ENCODE measurements around the gene POLK.
"Not testable (repeated sequence)": the region's sequence is repeated elsewhere in the genome, so short reads cannot be mapped to it uniquely, and the experiment has no call there.

The POLK gene

DNA sequence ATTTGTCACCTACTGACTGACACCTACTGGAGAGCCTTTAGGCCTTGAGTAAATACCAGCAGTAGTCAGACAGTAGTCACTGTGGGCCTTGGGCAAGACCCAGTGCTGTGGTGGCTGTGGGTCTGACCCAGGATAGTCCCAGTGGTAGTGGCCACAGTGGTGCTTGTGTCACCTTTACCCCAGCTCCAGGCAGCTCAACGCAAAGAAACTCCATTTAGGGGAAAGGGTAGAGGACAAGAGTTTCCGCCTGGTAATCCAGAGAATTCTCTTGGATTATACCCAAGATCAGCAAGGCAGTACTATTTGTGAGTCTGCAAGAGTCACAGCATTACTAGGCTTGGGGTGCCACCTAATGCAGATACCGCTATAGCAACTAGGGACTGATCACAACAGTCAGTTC is 29.2 kb upstream of the POLK start:
- H3K9me3 ChIP-seq (replicated peaks; ENCODE audit: low read length), result no peaks in the 10 kb centered on the region
- no peak overlapping the region for H3K9ac ChIP-seq (ENCODE audit: low read depth, low read length)
- H3K27me3 ChIP-seq (ENCODE audit: control insufficient read depth, insufficient read depth, low read length), result no peaks in the 10 kb centered on the region

DNA sequence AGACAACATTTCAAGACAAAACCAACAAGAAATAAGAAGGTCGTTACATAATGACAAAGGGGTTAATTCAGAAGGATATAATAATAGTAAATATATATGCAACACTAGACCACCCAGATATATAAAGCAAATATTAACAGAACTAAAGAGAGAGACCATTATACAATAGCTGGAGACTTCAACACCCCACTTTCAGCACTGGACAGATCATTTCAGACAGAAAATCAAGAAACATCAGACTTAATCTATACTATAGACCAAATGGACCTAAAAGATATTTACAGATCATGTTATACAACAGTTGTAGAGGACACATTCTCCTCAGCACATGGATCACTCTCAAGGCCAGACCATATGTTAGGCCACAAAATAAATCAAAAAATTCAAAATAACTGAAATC is 27.1 kb upstream of the POLK start:
- Histone ChIP-seq H3K36me3 (ENCODE audit: insufficient read depth, low read length) (no peaks in the 10 kb centered on the region), H3K9ac (ENCODE audit: low read depth, low read length) (no peak overlapping the region), H3K4me2 (ENCODE audit: low read length) (no peak overlapping the region), H3K27me3 (ENCODE audit: control insufficient read depth, insufficient read depth, low read length) (no peaks in the 10 kb centered on the region), H3K4me1 (ENCODE audit: control insufficient read depth, insufficient read depth, low read length) (no peaks in the 10 kb centered on the region), H3K4me3 (ENCODE audit: low read length) (no peak overlapping the region), H3K9me3 (replicated peaks; ENCODE audit: low read length) (no peaks in the 10 kb centered on the region)

More for the DNA sequence above, 29.2 kb upstream of the POLK start:
- H3K36me3 ChIP-seq (ENCODE audit: insufficient read depth, low read length), result no peaks in the 10 kb centered on the region
- no peaks in the 10 kb centered on the region for H3K4me1 ChIP-seq (ENCODE audit: control insufficient read depth, insufficient read depth, low read length)
- no peak overlapping the region for H3K4me3 ChIP-seq (ENCODE audit: low read length)
- no peak overlapping the region for H3K4me2 ChIP-seq (ENCODE audit: low read length)

DNA sequence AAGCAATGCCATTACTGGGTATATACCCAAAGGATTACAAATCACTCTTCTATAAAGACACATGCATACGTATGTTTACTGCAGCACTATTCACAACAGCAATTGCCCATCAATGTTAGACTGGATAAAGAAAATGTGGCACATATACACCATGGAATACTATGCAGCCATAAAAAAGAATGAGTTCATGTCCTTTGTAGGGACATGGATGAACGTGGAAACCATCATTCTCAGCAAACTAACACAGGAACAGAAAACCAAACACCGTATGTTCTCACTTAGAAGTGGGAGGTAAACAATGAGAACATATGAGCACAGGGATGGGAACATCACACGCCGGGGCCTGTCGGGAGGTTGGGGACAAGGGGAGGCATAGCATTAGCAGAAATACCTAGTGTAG is 21.8 kb upstream of the POLK start:
- H3K27me3 ChIP-seq (ENCODE audit: control insufficient read depth, insufficient read depth, low read length); H3K9me3 ChIP-seq (replicated peaks; ENCODE audit: low read length); H3K4me2 ChIP-seq (ENCODE audit: low read length); H3K4me1 ChIP-seq (ENCODE audit: control insufficient read depth, insufficient read depth, low read length); H3K9ac ChIP-seq (ENCODE audit: low read depth, low read length); H3K4me3 ChIP-seq (ENCODE audit: low read length): not testable (repeated sequence)
- H3K36me3 ChIP-seq (ENCODE audit: insufficient read depth, low read length), result peaks cover 18% of the 10 kb centered on the region

DNA sequence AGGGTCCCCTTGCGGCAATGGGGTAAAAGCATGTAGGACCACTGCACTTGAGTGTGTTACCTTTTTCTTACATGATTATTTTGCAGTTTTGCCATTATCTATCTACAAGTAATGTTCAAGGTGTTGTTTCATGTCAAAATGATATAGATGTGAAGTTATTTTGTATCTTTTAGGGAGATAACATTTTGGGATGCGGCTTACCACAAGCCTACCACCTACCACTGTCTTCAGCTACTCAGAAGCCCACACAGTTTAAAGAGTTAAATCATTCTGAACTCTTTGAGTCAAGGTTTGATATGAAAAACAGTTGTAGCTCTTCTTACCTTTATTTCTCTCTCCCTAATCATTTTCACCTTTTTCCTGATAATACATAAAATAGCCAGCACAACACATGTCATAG is 20.1 kb upstream of the POLK start:
- Histone ChIP-seq H3K27me3 (ENCODE audit: control insufficient read depth, insufficient read depth, low read length) (no peaks in the 10 kb centered on the region), H3K4me2 (ENCODE audit: low read length) (no peak overlapping the region), H3K9me3 (replicated peaks; ENCODE audit: low read length) (no peaks in the 10 kb centered on the region), H3K9ac (ENCODE audit: low read depth, low read length) (no peak overlapping the region), H3K4me1 (ENCODE audit: control insufficient read depth, insufficient read depth, low read length) (no peaks in the 10 kb centered on the region), H3K4me3 (ENCODE audit: low read length) (no peak overlapping the region), H3K36me3 (ENCODE audit: insufficient read depth, low read length) (peaks cover 18% of the 10 kb centered on the region)

DNA sequence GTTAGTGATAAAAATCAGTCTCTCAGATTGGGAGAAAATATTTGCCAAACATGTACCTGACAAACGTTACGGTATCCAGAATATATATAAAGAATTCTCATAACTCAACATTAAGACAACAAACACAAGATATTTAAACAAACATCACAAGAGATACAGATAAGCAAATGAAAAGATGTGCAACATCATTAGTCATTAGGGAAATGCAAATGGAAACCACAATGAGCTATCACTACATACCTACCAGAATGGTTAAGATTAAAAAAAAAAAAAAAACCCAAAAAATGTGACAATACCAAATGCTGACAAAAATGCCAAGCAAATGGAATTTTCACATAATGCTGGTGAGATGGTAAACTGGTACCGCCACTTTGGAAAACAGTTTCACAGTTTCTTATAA is 15.7 kb upstream of the POLK start:
- no peak overlapping the region for H3K4me3 ChIP-seq (ENCODE audit: low read length)
- H3K9ac ChIP-seq (ENCODE audit: low read depth, low read length), result no peak overlapping the region
- H3K36me3 ChIP-seq (ENCODE audit: insufficient read depth, low read length), result peaks cover 19% of the 10 kb centered on the region
- H3K4me2 ChIP-seq (ENCODE audit: low read length), result no peak overlapping the region
- H3K27me3 ChIP-seq (ENCODE audit: control insufficient read depth, insufficient read depth, low read length), result no peaks in the 10 kb centered on the region
- no peaks in the 10 kb centered on the region for H3K9me3 ChIP-seq (replicated peaks; ENCODE audit: low read length)
- no peaks in the 10 kb centered on the region for H3K4me1 ChIP-seq (ENCODE audit: control insufficient read depth, insufficient read depth, low read length)

DNA sequence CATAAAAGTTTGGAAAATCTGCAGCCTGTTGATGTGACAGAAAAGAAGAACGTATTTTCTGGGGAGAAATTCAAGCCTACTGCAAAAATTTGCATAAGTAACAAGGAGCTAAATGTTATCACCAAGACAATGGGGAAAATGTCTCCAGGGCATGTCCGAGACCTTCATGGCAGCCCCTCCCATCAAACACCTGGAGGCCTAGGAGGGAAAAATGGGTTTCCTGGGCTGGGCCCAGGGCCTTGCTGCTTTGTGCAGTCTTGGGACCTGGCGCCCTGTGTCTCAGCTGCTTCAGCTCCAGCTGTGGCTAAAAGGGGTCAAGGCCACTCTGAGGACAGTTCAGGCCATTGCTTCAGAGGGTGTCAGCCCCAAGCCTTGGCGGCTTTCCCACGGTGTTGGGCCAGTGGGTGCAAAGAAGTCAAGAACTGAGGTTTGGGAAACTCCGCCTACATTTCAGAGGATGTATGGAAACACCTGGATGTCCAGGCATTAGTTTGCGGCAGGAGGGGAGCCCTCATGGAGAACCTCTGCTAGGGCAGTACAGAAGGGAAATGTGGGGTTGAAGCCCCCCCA is 13.4 kb upstream of the POLK start:
- Histone ChIP-seq H3K36me3 (ENCODE audit: insufficient read depth, low read length) (peaks cover 3% of the 10 kb centered on the region), H3K4me2 (ENCODE audit: low read length) (no peak overlapping the region), H3K4me1 (ENCODE audit: control insufficient read depth, insufficient read depth, low read length) (no peaks in the 10 kb centered on the region), H3K4me3 (ENCODE audit: low read length) (no peak overlapping the region), H3K9me3 (replicated peaks; ENCODE audit: low read length) (no peaks in the 10 kb centered on the region), H3K9ac (ENCODE audit: low read depth, low read length) (no peak overlapping the region), H3K27me3 (ENCODE audit: control insufficient read depth, insufficient read depth, low read length) (no peaks in the 10 kb centered on the region)

DNA sequence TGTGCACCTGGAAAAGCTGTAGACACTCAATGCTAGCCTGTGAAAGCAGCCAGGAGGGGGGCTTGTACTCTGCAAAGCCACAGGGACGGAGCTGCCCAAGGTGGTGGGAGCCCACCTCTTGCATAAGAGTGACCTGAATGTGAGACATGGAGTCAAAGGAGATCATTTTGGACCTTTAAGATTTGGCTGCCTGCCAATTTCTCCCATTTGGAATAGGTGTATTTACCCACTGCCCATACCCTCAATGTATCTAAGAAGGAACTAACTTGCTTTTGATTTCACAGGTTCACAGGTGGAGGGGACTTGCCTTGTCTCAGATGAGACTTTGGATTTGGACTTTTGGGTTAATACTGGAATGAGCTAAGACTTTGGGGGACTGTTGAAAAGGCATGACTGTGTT is 12.8 kb upstream of the POLK start:
- not testable (repeated sequence) for H3K4me1 ChIP-seq (ENCODE audit: control insufficient read depth, insufficient read depth, low read length); H3K4me2 ChIP-seq (ENCODE audit: low read length); H3K36me3 ChIP-seq (ENCODE audit: insufficient read depth, low read length); H3K9me3 ChIP-seq (replicated peaks; ENCODE audit: low read length); H3K4me3 ChIP-seq (ENCODE audit: low read length); H3K27me3 ChIP-seq (ENCODE audit: control insufficient read depth, insufficient read depth, low read length); H3K9ac ChIP-seq (ENCODE audit: low read depth, low read length)

DNA sequence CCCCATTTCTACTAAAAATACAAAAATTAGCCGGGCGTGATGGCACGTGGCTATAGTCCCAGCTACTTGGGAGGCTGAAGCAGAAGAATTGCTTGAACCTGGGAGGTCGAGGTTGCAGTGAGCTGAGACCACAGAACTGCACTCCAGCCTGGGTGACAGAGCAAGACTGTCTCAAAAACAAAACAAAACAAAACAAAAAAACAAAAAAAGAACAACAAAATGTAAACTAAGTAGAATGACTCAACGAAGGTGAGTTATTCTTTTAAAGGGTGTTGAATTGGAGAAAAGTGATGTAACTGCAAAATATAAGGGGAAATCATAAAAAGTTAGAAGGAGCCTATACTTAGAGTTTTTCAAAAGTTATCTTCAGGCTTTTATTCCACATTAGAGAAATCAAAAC is 6.6 kb upstream of the POLK start:
- H3K9ac ChIP-seq (ENCODE audit: low read depth, low read length); H3K4me2 ChIP-seq (ENCODE audit: low read length); H3K4me3 ChIP-seq (ENCODE audit: low read length); H3K36me3 ChIP-seq (ENCODE audit: insufficient read depth, low read length); H3K9me3 ChIP-seq (replicated peaks; ENCODE audit: low read length); H3K27me3 ChIP-seq (ENCODE audit: control insufficient read depth, insufficient read depth, low read length); H3K4me1 ChIP-seq (ENCODE audit: control insufficient read depth, insufficient read depth, low read length): not testable (repeated sequence)

DNA sequence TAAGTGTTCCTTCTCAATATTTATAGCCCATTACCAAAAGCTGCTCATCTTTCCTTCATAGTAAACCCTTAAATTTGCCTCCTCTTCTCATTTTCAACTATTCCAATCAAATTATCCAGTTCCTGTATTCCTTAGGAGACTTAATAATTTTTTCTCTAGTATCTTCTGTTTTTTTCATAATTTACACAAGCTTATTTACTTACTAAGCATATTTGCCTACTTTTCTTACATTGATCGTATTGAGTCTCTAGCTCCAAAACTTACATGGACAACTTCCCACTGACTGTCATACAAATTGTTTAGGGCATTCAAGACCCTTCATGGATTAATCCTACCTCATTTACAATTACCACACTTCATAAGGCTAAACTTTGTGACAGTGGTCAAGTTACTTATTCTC is 3.9 kb upstream of the POLK start:
- no peak overlapping the region for H3K4me2 ChIP-seq (ENCODE audit: low read length)
- H3K9me3 ChIP-seq (replicated peaks; ENCODE audit: low read length), result no peaks in the 10 kb centered on the region
- H3K9ac ChIP-seq (ENCODE audit: low read depth, low read length), result no peak overlapping the region
- H3K4me3 ChIP-seq (ENCODE audit: low read length), result no peak overlapping the region
- H3K27me3 ChIP-seq (ENCODE audit: control insufficient read depth, insufficient read depth, low read length), result no peaks in the 10 kb centered on the region
- H3K4me1 ChIP-seq (ENCODE audit: control insufficient read depth, insufficient read depth, low read length), result peaks cover 13% of the 10 kb centered on the region
- H3K36me3 ChIP-seq (ENCODE audit: insufficient read depth, low read length), result no peaks in the 10 kb centered on the region

DNA sequence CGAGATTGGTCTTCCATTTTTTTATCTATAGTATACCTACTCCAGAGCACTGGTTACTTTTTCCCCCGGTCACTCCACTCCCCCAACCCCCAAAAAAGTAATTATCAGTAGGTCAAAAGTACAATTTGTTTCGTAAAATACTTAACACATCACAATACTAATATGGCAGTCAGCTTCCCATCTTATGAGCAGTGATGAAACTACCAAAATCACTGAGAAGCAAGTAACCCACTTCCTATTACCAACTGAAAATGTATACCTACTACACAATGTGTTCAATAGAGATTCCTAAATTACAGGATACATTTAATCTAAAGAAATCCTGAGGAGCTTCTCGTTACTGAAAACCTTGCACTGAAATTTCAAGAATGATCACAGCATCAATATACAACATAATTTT is 2.1 kb upstream of the POLK start:
- Histone ChIP-seq H3K27me3 (ENCODE audit: control insufficient read depth, insufficient read depth, low read length) (no peaks in the 10 kb centered on the region), H3K4me1 (ENCODE audit: control insufficient read depth, insufficient read depth, low read length) (peaks cover 21% of the 10 kb centered on the region), H3K36me3 (ENCODE audit: insufficient read depth, low read length) (no peaks in the 10 kb centered on the region), H3K4me3 (ENCODE audit: low read length) (peak overlapping the region; percentile 98), H3K9ac (ENCODE audit: low read depth, low read length) (peak overlapping the region; percentile 93), H3K9me3 (replicated peaks; ENCODE audit: low read length) (no peaks in the 10 kb centered on the region), H3K4me2 (ENCODE audit: low read length) (peak overlapping the region; percentile 79)

DNA sequence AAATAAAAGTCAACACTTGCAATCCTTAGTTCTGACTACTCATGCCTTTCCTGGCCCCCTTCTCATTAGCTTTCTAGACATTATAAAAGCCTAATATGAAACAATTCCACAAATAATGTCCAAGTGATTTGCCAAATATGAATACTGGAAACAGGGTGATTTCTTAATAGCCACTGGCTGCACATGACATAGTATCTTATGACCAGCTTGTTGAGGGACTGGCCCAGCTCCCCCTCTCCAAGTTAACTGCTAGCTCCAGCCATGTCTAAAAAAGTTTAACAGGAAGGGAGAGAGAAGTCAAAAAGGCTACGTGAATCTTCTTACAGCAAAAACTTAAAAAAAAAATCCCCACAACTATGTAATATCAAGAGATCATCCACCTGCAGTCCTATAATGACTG is 1.7 kb upstream of the POLK start:
- Histone ChIP-seq H3K4me2 (ENCODE audit: low read length) (peak overlapping the region; percentile 79), H3K4me1 (ENCODE audit: control insufficient read depth, insufficient read depth, low read length) (peaks cover 21% of the 10 kb centered on the region), H3K36me3 (ENCODE audit: insufficient read depth, low read length) (no peaks in the 10 kb centered on the region), H3K9ac (ENCODE audit: low read depth, low read length) (peak overlapping the region; percentile 93), H3K27me3 (ENCODE audit: control insufficient read depth, insufficient read depth, low read length) (no peaks in the 10 kb centered on the region), H3K9me3 (replicated peaks; ENCODE audit: low read length) (no peaks in the 10 kb centered on the region), H3K4me3 (ENCODE audit: low read length) (peak overlapping the region; percentile 98)

DNA sequence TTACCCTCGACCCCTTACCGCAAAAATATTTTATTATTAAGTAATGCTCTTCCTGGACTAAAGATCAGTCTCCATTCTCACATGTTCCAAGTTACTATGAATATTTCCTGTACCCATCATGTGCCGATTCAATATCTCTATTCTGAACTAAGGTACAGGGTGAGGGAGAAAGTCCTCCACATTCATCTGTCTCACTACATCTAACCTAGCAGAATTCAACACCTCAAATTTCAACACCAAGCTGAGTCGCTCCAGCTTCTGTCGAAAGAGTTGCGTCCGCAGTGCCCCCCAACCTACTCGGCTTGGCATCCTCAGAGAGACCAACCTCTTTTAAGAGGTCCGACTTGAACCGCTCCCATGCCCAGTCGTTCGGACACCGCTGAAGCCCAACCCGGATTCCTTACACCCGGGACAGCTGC is 1.3 kb upstream of the POLK start:
- Histone ChIP-seq H3K9ac (ENCODE audit: low read depth, low read length) (peak overlapping the region; percentile 93), H3K36me3 (ENCODE audit: insufficient read depth, low read length) (no peaks in the 10 kb centered on the region), H3K4me1 (ENCODE audit: control insufficient read depth, insufficient read depth, low read length) (peaks cover 21% of the 10 kb centered on the region), H3K9me3 (replicated peaks; ENCODE audit: low read length) (no peaks in the 10 kb centered on the region), H3K4me3 (ENCODE audit: low read length) (peak overlapping the region; percentile 98), H3K27me3 (ENCODE audit: control insufficient read depth, insufficient read depth, low read length) (no peaks in the 10 kb centered on the region), H3K4me2 (ENCODE audit: low read length) (peak overlapping the region; percentile 79)
